HepG2 (cell line): ENCODE measurements around the gene ISCA1. TPM values are rescaled to one million over a fixed set of nuclear protein-coding genes. Genes with fewer than 3 reads are reported as not detected.

Experiments
- ATAC-seq: fragments of 200-7000 bp; cut with Tn5 transposase; 3 replicates; pipeline ENCODE4 v1.9.1; 2020; ENCODE audit warnings: mild to moderate bottlenecking, moderate library complexity
- BruUV-seq: library from RNA; stranded (reverse); fragments of 400-500 nt; replicated peaks from 2 replicates; lab custom pipeline; 2021; lab: Mats Ljungman, UMichigan
- CTCF ChIA-PET: fragments of 300-600 bp; formaldehyde crosslinking; extraction: SDS; loops from one replicate; lab custom pipeline; 2021; ENCODE audit warnings: low total read pairs, inconsistent platforms, low intra/inter-chr PET ratio; lab: Yijun Ruan, JAX
- POLR2A ChIA-PET: fragments of 350-600 bp; sonication (Branson Sonifier 250); formaldehyde crosslinking; loops from one replicate; lab custom pipeline; 2020; ENCODE audit warnings: antibody characterized with exemption, inconsistent platforms; lab: Yijun Ruan, JAX
- DNase-seq: peaks from one replicate; pipeline ENCODE4 v3.0.0-alpha.2; 2015; ENCODE audit warnings: low spot score
- FAIRE-seq: peaks from 3 replicates; lab custom pipeline; 2011; peaks lifted over from hg19 to GRCh38; lab: Jason Lieb, UNC
- H2AFZ ChIP-seq: one replicate; pipeline ENCODE4 v1.6.1; 2011; ENCODE audit warnings: low read length, inconsistent platforms
- H3K27ac ChIP-seq: fragments of 300-600 bp; 3 replicates; pipeline ENCODE4 v1.8.0; 2011; ENCODE audit warnings: mixed run types, mild to moderate bottlenecking, mixed read lengths, low read length, inconsistent platforms; ENCODE audit not compliant: insufficient read depth; ENCODE audit errors: extremely low read length
- H3K27me3 ChIP-seq, 2 experiments: fragments of 200-600 bp in 1 of 2; 2 replicates in 1 of 2; 3 replicates in 1 of 2; pipeline versions ENCODE4 v1.6.0 to v1.8.0; 2011; ENCODE audit warnings: low read length in 2 of 2, mild to moderate bottlenecking in 2 of 2, moderate library complexity in 2 of 2, inconsistent platforms in 1 of 2; ENCODE audit not compliant: insufficient read depth in 2 of 2, control insufficient read depth in 1 of 2
- H3K36me3 ChIP-seq, 2 experiments: fragments of 200-600 bp in 1 of 2; replicated peaks in 1 of 2; 2 replicates in 1 of 2; 3 replicates in 1 of 2; pipeline versions ENCODE4 v1.5.1 to v1.8.0; 2011; ENCODE audit warnings: low read length in 2 of 2, inconsistent platforms in 1 of 2; ENCODE audit not compliant: insufficient read depth in 2 of 2, control insufficient read depth in 1 of 2
- H3K4me1 ChIP-seq: 2 replicates; pipeline ENCODE4 v1.5.1; 2012; ENCODE audit warnings: low read length, inconsistent platforms; ENCODE audit not compliant: insufficient read depth
- H3K4me2 ChIP-seq: 2 replicates; pipeline ENCODE4 v1.6.0; 2011; ENCODE audit warnings: low read depth, low read length, inconsistent platforms
- H3K4me3 ChIP-seq, 3 experiments: fragments of 200-600 bp in 1 of 3; sonication (generic), shearing (Covaris generic) in 1 of 3; replicated peaks in 1 of 3; 2 replicates each; pipeline ENCODE4 v1.5.1; 2011 to 2016; ENCODE audit warnings: low read length in 3 of 3, inconsistent platforms in 2 of 3, low read depth in 2 of 3, mild to moderate bottlenecking in 2 of 3, control low read depth in 1 of 3, mixed read lengths in 1 of 3; ENCODE audit not compliant: insufficient read depth in 1 of 3
- H3K79me2 ChIP-seq: one replicate; pipeline ENCODE4 v1.6.1; 2011; ENCODE audit warnings: low read length, inconsistent platforms; ENCODE audit not compliant: insufficient read depth
- H3K9ac ChIP-seq: 2 replicates; pipeline ENCODE4 v1.6.0; 2011; ENCODE audit warnings: mild to moderate bottlenecking, low read depth, low read length, inconsistent platforms; ENCODE audit not compliant: insufficient read depth
- H3K9me3 ChIP-seq: 2 replicates; pipeline ENCODE4 v1.5.1; 2012; ENCODE audit warnings: mild to moderate bottlenecking, low read length
- H4K20me1 ChIP-seq: 2 replicates; pipeline ENCODE4 v1.6.0; 2011; ENCODE audit warnings: inconsistent platforms, mild to moderate bottlenecking, low read length, moderate library complexity; ENCODE audit not compliant: insufficient read depth
- ATF2 ChIP-seq: sonication (generic); formaldehyde crosslinking; IDR thresholded peaks from 2 replicates; pipeline ENCODE4 v1.4.0; 2020; ENCODE audit warnings: missing genetic modification reagents
- BCLAF1 ChIP-seq: fragments of 450-650 bp; IDR thresholded peaks from 2 replicates; pipeline ENCODE4 v1.6.1; 2017; ENCODE audit warnings: mild to moderate bottlenecking
- HCFC1 ChIP-seq: fragments of 150-350 bp; IDR thresholded peaks from 2 replicates; pipeline ENCODE4 v1.6.1; 2014; ENCODE audit warnings: low read depth, low read length
- HNRNPH1 ChIP-seq: fragments of 200-400 bp; formaldehyde crosslinking; optimal IDR thresholded peaks from 2 replicates; pipeline ENCODE3; 2017; ENCODE audit warnings: mild to moderate bottlenecking, low read depth, low read length
- KLF9 ChIP-seq: IDR thresholded peaks from 2 replicates; pipeline ENCODE4 v1.6.1; 2016; ENCODE audit warnings: low read depth
- MED8 ChIP-seq: sonication (generic); formaldehyde crosslinking; IDR thresholded peaks from 2 replicates; pipeline ENCODE4 v1.8.1; 2023; ENCODE audit warnings: mild to moderate bottlenecking, missing genetic modification reagents; ENCODE audit not compliant: insufficient replicate concordance
- MIER3 ChIP-seq: IDR thresholded peaks from 2 replicates; pipeline ENCODE4 v1.6.1; 2016; ENCODE audit warnings: missing compliant biosample characterization, borderline replicate concordance
- RBFOX2 ChIP-seq: fragments of 200-400 bp; formaldehyde crosslinking; IDR thresholded peaks from 2 replicates; pipeline ENCODE4 v1.6.1; 2017; ENCODE audit warnings: low read depth, mild to moderate bottlenecking, low read length
- SIX1 ChIP-seq: sonication (generic); formaldehyde crosslinking; IDR thresholded peaks from 2 replicates; pipeline ENCODE4 v1.4.0; 2020; ENCODE audit warnings: missing genetic modification reagents, borderline replicate concordance
- SMAD1 ChIP-seq: sonication (generic); formaldehyde crosslinking; IDR thresholded peaks from 2 replicates; pipeline ENCODE4 v1.4.0; 2020; ENCODE audit warnings: missing genetic modification reagents, low read depth, mild to moderate bottlenecking, borderline replicate concordance
- TFAP4 ChIP-seq: sonication (generic); IDR thresholded peaks from 2 replicates; pipeline ENCODE4 v1.6.1; 2016; ENCODE audit warnings: low read depth, borderline replicate concordance
- TFE3 ChIP-seq: IDR thresholded peaks from 2 replicates; pipeline ENCODE4 v1.6.1; 2016
- ZFP62 ChIP-seq: sonication (generic); formaldehyde crosslinking; IDR thresholded peaks from 2 replicates; pipeline ENCODE4 v1.4.0; 2020; ENCODE audit warnings: missing genetic modification reagents
- ZNF513 ChIP-seq: sonication (generic); formaldehyde crosslinking; conservative IDR thresholded peaks from 2 replicates; pipeline ENCODE4 v1.5.0; 2020; ENCODE audit warnings: missing genetic modification reagents
- ZNF558 ChIP-seq: sonication (generic); formaldehyde crosslinking; IDR thresholded peaks from 2 replicates; pipeline ENCODE4 v1.9.0; 2022; ENCODE audit warnings: mild to moderate bottlenecking, missing genetic modification reagents, borderline replicate concordance
- ZNF607 ChIP-seq: sonication (generic); formaldehyde crosslinking; IDR thresholded peaks from 2 replicates; pipeline ENCODE4 v1.5.1; 2020; ENCODE audit warnings: missing genetic modification reagents, mild to moderate bottlenecking, borderline replicate concordance
- WGBS: methylation state at CpG from one replicate; pipeline ENCODE4 v1.1.6; 2017; ENCODE audit warnings: low lambda C conversion rate; 5-methylcytosine and 5-hydroxymethylcytosine counted together
- in situ Hi-C: cut with HindIII; loops from 2 replicates; pipeline ENCODE4 v1.10.0; 2017; ENCODE audit warnings: low pct_unique_long_range_greater_than_20kb; ENCODE audit not compliant: extremely low pct_ligation_motif_present
- intact Hi-C: fragments of 100-400 bp; cut with micrococcal nuclease; formaldehyde crosslinking; loops from one replicate; pipeline ENCODE4 v1.10.0; 2022; ENCODE audit not compliant: unreplicated experiment
- polyA plus RNA-seq, 8 experiments: library from polyadenylated mRNA; depleted of rRNA in 3 of 8; stranded (reverse) in 7 of 8; unstranded in 1 of 8; fragments of >200 nt; fragmentation: Illumina TruSeq in 4 of 8; extraction: Trizol in 4 of 8; gene quantifications; 2 replicates each; pipeline versions ENCODE4 v1.2.1 to v1.2.3, GENCODE V29; 2011 to 2016; ENCODE audit warnings: low read depth in 4 of 8, missing spikeins in 1 of 8, mixed read lengths in 1 of 8; ENCODE audit not compliant: insufficient read depth in 1 of 8
- total RNA-seq, 5 experiments: library from RNA; depleted of rRNA; stranded (reverse); fragments of >200 nt; fragmentation: Illumina TruSeq; extraction: Trizol; gene quantifications; 2 replicates each; pipeline ENCODE4 v1.2.3, GENCODE V29; 2016; ENCODE audit warnings: low read depth in 1 of 5

The ISCA1 gene
- total and polyA plus RNA-seq, 2 of the 13 experiments (the other 11 are each of a cell fraction or from before 2014, with no cell fraction given) = 29.2 to 40.9 TPM

GRCh38 chr9:86328156-86328555 is 45.8 kb upstream of the ISCA1 start (continued):
- TF ChIP-seq TFE3 (CRISPR knock-in tag) = no peak

- BruUV-seq = no TSS peak
- DNase-seq (no peak), ATAC-seq (no peak), FAIRE-seq (no peak)
- no peaks in the 10 kb centered on the region for H3K27me3 ChIP-seq
- H3K79me2 ChIP-seq = no peaks in the 10 kb centered on the region
- no peak overlapping the region for H2AFZ ChIP-seq
- no peaks in the 10 kb centered on the region for H4K20me1 ChIP-seq
- no peak overlapping the region for H3K4me3 ChIP-seq
- H3K36me3 ChIP-seq = peaks cover 22 to 69% of the 10 kb centered on the region in 2 experiments
- H3K27ac ChIP-seq = no peak overlapping the region
- 92% methylated on average over 3 of the region's 3 CpGs for WGBS
- no peaks in the 10 kb centered on the region for H3K9me3 ChIP-seq
- in situ Hi-C loops (no loop called here), intact Hi-C loops (no loop called here)
- no peaks in the 10 kb centered on the region for H3K4me1 ChIP-seq
- no peak overlapping the region for H3K4me2 ChIP-seq
- H3K9ac ChIP-seq = no peak overlapping the region
- CTCF ChIA-PET = no interaction called here
- TF ChIP-seq ZNF558 (CRISPR knock-in tag) = no peak
- no peak for TF ChIP-seq ZFP62 (CRISPR knock-in tag)
- no peak for TF ChIP-seq HCFC1
- TF ChIP-seq SMAD1 (CRISPR knock-in tag) = no peak
- TF ChIP-seq MED8 (CRISPR knock-in tag) = no peak
- no peak for TF ChIP-seq RBFOX2
- TF ChIP-seq TFAP4 = no peak
- no peak for TF ChIP-seq ATF2
- TF ChIP-seq SIX1 (CRISPR knock-in tag) = no peak
- no peak for TF ChIP-seq ZNF513 (CRISPR knock-in tag)
- TF ChIP-seq HNRNPH1 = no peak
- no peak for TF ChIP-seq BCLAF1
- no peak for TF ChIP-seq KLF9 (CRISPR knock-in tag)
- TF ChIP-seq MIER3 (CRISPR knock-in tag) = no peak
- no peak for TF ChIP-seq ZNF607 (CRISPR knock-in tag)
- POLR2A ChIA-PET = no interaction called here
Measured at GRCh38 chr9:86326536-86326935, 44.2 kb upstream of the ISCA1 start.
